Measurements from ENCODE around the gene ARHGAP31.

DNA sequence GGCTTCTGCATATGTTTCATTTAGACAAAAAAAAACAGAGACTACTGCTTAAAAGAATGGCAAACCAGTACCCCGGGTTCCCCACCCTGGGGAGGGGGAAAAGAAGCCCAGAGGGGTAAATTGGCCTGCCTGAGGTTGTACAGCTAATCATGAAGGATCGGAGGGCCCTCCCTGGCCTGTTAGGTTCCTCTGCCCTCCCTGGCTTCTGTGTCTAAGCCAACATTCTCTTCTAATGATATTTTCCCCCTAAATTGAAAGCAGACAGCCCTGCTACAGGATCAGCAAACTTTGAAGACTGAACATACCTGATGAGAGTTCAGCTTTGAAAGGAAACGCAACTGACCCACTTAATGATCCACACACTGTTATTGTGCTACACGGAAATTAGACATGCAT is 2.5 kb downstream of the ARHGAP31 start:
- no peak for TF ChIP-seq POLR2AphosphoS5 (IDR thresholded peaks at IDR 0.05)
- TF ChIP-seq, protein P1, sequence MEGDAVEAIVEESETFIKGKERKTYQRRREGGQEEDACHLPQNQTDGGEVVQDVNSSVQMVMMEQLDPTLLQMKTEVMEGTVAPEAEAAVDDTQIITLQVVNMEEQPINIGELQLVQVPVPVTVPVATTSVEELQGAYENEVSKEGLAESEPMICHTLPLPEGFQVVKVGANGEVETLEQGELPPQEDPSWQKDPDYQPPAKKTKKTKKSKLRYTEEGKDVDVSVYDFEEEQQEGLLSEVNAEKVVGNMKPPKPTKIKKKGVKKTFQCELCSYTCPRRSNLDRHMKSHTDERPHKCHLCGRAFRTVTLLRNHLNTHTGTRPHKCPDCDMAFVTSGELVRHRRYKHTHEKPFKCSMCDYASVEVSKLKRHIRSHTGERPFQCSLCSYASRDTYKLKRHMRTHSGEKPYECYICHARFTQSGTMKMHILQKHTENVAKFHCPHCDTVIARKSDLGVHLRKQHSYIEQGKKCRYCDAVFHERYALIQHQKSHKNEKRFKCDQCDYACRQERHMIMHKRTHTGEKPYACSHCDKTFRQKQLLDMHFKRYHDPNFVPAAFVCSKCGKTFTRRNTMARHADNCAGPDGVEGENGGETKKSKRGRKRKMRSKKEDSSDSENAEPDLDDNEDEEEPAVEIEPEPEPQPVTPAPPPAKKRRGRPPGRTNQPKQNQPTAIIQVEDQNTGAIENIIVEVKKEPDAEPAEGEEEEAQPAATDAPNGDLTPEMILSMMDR (IDR thresholded peaks at IDR 0.05 in 8 of 11, conservative IDR thresholded peaks at IDR 0.05 in 3 of 11), result no peak
